Left ventricle myocardium superior (tissue), 1 donor: Measurements from ENCODE around the gene PTGER4. TPM values are rescaled to one million over a fixed set of nuclear protein-coding genes. Genes with fewer than 3 reads are reported as not detected.
"Not testable (repeated sequence)": the region's sequence is repeated elsewhere in the genome, so short reads cannot be mapped to it uniquely, and the experiment has no call there.

Source experiments
- ATAC-seq: fragments of 200-7000 bp; cut with Tn5 transposase; one replicate; pipeline ENCODE4 v1.9.1; 2020; ENCODE audit warnings: mild to moderate bottlenecking, moderate library complexity
- DNase-seq: peaks from one replicate; pipeline ENCODE4 v3.0.0-alpha.2; 2020
- intact Hi-C: fragments of 100-400 bp; cut with micrococcal nuclease; formaldehyde crosslinking; loops from one replicate; pipeline ENCODE4 v1.11.0; 2022
- total RNA-seq: library from RNA; stranded (reverse); fragmentation: NEBNext Ultra II Directional; extraction: Animal tissue kit (Norgen Biotek cat#: 25700); gene quantifications from one replicate; pipeline ENCODE4 v1.2.1, GENCODE V29; 2021
- donor health status: DM: no; HTN: yes; CAD: no; lungs with severe emphysema.

The PTGER4 gene
- total RNA-seq, 1 donor from 2014 or later: 6.6 TPM

DNA sequence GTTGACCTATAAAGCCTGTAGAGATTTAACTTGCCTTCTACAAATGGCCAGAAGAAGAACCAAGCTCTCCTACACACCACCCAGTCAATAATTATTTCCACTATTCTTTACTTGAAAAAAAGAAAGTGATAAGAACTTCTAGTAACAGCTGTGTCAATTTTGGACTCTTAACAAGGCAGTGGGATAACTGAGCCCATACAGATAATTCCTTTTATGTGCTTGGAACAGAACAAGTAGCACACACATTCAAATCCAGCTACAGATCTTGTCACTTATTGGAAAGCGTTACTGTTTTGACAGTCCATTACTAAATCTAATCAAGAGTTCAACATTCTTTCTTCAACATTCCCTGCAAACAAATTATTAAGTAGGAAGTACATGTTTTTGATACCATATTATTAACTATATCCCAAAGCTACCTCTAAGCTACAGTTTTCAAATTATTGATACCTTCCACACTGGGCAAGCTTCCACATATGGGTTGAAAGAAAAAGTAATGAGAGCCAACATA is 6.3 kb downstream of the PTGER4 start:
- DNase-seq (no peak), ATAC-seq (no peak)
- intact Hi-C loops: loop anchor here (5.0 kb wide), 1 partner anchor 739 kb away; no protein-coding TSS in a partner anchor

DNA sequence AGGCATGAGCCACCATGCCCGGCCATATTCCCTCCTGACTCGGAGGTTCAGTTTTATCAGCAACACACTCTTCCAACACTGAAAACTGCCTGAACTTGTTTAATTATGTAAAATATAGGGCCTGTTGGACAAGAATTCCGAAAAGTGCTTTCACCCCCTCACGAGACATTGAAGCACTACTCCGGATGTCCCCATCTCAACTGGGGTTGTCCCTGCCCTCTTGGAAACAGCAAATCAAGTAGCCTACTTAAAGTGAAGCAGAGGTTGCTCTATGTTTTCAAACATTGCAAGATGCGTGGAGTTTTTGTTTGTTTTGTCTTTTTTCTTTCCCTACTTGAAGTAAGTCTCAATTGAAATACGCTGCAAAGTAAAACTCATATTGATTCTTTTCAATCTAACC is 7.6 kb downstream of the PTGER4 start:
- ATAC-seq: peak; percentile 24
- intact Hi-C loops: loop anchor here (5.0 kb wide), 1 partner anchor 740 kb away; no protein-coding TSS in a partner anchor
- DNase-seq: no peak

DNA sequence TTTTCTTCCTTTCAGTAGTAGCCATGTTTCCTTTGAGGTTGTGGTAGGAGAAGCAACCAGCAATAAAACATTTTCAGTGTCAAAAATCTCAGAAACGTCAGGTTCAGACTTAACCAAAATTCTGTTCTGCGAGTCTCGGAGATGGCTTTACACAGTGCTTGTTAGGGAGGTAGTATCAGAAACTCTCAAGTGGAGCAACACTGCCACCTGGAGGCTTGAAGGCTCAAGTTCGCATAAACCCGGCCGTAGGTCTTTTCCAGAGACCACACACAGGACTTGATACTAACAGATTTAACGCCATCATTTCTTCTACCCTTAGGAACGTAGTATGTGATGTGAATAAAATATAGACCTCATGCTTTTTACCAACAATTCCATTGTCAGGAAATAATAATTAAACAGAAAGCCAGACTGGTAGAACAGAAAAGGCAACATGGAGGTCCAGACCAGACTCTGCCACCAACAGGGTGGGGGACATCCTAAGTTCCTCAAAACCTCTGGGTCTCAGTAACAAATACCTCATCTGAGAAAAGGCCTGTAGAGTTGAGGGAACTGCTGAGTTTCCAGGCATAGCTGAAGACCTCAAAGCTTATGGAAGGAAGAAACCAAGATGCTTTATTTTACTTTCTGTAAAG is 8.5 kb downstream of the PTGER4 start:
- intact Hi-C loops: loop anchor here (2.0 to 5.0 kb wide), 2 partner anchors 741 to 1109 kb away; no protein-coding TSS in a partner anchor
- ATAC-seq (peak; percentile 94), DNase-seq (peak; percentile 80)

DNA sequence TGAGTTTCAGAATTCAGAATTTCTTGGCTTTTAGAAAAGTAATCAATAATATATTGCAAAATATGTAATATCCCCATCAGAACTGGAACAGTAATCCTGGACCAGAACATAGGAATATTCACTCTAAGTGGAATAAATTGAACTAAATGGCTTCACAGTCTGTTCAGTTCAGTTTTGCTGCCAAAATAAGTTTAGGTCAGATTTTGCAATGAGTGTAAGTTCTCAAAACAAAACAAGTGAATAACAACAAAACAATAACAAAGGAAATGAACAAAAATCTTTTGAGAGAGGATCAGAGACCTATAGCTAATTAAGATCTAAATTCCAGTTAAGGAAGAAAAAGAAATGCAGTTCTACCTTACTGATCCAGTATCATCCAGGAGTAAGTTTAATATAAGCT is 9.3 kb downstream of the PTGER4 start:
- intact Hi-C loops: loop anchor here (2.0 to 5.0 kb wide), 2 partner anchors 742 to 1110 kb away; no protein-coding TSS in a partner anchor
- ATAC-seq: no peak
- DNase-seq: no peak

DNA sequence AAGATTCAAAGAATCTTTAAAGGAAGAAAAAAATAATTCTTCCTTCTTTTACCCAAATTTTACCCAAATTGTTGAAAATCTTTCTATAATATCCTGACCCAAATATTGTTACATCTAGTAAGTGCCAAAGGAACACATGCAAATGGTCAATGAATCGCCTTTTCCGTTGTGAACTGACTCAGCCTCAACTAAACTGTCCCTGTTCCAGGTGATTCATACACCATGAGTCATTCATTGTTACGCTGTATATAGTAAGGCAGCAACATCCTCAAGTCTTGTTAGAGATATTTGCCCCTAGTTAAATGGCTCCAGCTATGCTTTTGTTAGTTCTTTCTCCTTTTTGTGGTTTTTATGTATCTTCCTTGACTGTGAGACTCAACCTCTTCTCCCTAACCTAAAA is 9.7 kb downstream of the PTGER4 start:
- ATAC-seq (peak; percentile 73), DNase-seq (no peak)
- intact Hi-C loops: loop anchor here (2.0 to 5.0 kb wide), 2 partner anchors 742 to 1111 kb away; no protein-coding TSS in a partner anchor

DNA sequence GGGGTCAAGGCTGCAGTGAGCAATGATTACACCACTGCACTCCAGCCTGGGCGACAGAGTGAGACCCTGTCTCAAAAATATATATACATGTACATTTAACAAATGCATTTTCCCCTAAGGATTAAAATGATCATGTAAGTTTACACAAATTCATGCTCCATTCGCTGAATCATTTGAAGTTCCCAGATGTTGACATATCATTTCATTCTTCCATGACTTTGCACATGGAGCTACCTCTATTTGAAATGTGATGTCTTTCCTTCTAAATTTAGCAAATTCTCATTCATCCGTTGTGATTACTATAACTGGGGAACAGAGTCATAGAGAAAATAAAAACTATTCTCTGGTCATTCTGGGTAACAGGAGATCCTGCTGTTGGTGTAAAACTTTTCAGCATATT is 10.6 kb downstream of the PTGER4 start:
- DNase-seq (no peak), ATAC-seq (no peak)
- intact Hi-C loops: no loop called here

DNA sequence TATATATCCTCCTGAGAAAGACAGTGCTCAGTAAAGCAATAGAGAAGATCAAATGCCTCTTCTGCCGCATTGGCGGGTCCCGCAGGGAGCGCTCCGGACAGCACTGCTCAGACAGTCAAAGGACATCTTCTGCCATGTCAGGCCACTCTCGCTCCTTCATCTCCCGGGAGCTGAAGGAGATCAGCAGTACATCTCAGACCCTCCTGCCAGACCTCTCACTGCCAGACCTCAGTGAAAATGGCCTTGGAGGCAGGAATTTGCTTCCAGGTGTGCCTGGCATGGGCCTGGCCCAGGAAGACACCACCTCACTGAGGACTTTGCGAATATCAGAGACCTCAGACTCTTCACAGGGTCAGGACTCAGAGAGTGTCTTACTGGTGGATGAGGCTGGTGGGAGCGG is 12.2 kb downstream of the PTGER4 start:
- DNase-seq (no peak), ATAC-seq (no peak)
- intact Hi-C loops: no loop called here

DNA sequence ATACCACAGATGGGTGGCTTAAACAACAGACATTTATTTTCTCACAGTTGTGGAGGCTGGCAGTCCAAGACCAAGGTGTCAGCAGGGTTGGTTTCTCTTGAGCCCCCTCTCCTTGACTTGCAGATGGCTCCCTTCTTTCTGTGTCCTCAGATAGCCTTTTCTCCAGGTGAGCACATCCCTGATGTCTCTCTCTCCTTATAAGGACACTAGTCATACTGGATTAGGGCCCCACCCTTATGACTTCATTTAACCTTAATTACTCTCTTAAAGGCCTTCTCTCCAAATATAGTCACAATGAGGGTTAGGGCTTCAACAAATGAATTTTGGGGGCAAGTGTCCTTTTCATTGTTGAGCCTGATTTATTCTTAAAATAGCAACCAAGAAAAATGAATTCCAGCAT is 14.7 kb downstream of the PTGER4 start:
- no peak for ATAC-seq
- intact Hi-C loops: no loop called here
- no peak for DNase-seq

DNA sequence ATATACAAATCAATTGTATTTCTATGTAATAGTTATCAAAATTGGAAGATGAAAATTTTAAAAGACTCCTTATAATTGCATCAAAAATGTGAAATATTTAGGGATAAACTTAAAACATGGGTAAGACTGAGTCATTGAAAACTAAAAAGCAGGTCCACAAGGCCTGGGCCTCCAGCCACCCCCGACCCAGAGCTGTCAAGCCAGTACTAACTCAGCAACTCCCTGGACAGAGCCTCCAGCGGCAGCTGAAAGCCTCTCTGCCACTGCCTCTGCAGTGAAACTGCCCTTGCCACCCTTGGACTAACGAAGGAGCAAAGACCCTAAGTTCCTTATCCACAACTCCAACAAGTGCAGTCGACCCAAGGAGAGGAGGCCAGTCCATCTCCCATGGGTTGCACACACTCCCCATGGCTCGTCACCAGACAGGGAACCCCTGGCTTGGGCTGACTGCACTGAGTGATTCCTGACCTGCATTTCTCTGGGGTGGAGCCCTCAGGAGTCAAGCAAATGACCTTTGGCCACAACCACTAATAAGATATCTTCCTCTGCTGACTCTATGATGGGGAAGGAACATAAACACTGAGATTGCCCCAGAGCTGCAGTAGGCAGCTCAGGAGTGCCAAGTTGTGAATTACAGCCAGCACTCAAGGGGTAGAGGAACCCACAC is 20.5 kb downstream of the PTGER4 start:
- intact Hi-C loops: no loop called here
- no peak for ATAC-seq
- DNase-seq: no peak

DNA sequence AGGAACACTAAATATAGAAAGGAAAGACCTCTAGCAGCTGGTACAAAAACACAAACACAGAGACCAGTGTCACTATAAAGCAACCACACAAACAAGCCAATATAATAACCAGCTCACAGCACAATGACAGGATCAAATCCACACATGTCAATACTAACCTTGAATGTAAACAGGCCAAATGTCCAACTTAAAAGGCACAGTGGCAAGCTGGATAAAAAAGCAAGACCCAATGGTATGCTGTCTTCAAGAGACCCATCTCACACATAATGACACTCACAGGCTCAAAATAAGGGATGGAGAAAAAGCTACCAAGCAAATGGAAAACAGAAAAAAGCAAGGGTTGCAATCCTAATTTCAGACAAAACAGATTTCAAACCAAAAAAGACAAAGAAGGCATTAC is 22.3 kb downstream of the PTGER4 start:
- DNase-seq, intact Hi-C loops, ATAC-seq: not testable (repeated sequence)

DNA sequence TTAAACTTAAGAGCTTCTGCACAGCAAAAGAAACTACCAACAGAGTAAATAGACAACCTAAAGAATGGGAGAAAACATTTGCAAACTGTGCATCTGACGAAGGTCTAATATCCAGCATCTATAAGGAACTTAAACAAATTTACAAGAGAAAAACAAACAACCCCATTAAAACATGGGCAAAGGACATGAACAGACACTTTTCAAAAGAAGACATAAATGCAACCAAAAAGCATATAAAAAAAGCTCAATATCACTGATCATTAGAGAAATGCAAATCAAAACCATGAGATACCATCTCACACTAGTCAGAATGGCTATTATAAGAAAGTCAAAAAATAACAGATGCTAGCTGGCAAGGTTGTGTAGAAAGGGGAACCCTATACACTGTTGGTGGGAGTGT is 25.8 kb downstream of the PTGER4 start:
- intact Hi-C loops, ATAC-seq, DNase-seq: not testable (repeated sequence)

DNA sequence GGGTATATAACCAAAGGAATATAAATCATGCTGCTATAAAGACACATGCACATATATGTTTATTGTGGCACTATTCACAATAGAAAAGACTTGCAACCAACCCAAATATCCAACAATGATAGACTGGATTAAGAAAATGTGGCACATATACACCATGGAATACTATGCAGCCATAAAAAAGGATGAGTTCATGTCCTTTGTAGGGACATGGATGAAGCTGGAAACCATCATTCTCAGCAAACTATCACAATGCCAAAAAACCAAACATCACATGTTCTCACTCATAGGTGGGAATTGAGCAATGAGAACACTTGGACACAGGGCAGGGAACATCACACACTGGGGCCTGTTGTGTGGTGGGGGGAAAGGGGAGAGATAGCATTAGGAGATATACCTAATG is 30.9 kb downstream of the PTGER4 start:
- DNase-seq, intact Hi-C loops, ATAC-seq: not testable (repeated sequence)

DNA sequence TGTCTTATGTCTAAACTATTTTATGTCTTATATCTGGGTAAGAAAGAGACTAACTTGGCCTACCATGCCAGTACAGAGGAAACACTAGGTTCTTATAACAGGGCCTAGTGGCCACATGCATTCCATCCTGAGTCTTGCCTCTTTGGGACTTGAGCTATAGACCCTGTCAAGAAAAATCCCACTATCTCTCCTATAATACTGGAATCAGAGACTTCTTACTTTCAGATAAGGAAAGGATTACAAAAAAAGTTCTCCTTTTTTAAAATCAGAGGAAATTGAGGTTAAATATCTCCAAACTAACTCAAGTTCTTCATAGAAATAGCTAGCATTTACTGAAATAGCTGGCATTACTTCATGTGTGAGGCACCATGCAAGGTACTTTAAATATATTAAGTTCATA is 34.3 kb downstream of the PTGER4 start:
- intact Hi-C loops: no loop called here
- DNase-seq: no peak

DNA sequence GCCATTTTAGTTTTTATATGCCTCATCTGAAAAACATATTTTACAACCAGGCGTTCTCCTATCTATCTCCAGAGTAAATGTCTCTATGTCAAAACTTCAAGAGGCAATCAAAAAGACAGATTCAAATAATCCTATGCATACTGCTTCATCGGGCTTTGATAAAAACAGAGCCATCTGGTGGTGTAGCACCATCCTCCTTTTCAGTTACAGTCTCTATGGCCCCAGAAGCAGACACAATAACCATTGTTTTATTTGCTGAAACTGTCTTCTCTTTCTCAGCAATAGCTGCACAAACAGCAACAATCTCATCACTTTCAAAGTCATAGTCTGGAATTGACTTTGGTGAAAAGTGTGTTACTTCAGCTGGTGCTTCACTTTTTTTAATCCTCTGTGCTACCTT is 36.3 kb downstream of the PTGER4 start:
- ATAC-seq: no peak

More for the DNA sequence above, 34.3 kb downstream of the PTGER4 start:
- ATAC-seq: no peak

DNA sequence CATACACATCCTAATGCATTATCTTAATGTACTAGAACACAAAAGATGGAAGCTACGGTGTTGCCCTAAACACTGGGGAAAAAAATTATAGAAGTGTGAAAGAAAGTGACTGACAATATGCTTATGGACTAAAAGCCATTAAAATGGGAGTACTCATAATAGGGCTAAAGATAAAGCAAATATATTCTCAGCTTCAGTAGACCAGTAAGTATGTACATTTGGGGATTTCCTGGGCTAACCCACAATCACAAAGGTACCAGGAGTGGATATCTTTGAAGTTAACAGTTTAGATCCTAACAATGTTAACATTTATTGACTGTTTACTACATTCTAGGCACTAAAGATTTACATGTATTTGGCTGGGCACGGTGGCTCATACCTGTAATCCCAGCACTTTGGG is 36.9 kb downstream of the PTGER4 start:
- DNase-seq: no peak
- intact Hi-C loops: no loop called here
- ATAC-seq: no peak

More for the DNA sequence above, 36.3 kb downstream of the PTGER4 start:
- intact Hi-C loops: no loop called here
- no peak for DNase-seq

DNA sequence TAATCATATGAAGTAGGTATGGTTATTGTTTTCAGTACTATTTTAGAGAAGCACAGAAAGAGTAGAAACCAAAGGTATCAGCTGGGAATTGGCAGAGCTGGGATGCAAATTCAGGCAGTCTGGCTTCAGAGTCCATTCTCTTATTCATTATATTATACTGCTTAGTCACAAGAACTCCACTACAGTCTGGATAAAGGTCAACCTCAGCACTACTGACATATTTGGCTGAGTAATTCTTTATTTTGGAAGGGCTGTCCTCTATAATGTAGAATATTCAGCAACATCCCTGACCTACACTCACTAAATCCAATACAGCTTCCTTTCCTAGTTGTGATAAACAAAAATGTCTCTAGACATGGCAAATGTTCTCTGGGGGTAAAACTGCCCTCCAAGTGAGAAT is 37.6 kb downstream of the PTGER4 start:
- intact Hi-C loops: no loop called here
- DNase-seq (no peak), ATAC-seq (no peak)

DNA sequence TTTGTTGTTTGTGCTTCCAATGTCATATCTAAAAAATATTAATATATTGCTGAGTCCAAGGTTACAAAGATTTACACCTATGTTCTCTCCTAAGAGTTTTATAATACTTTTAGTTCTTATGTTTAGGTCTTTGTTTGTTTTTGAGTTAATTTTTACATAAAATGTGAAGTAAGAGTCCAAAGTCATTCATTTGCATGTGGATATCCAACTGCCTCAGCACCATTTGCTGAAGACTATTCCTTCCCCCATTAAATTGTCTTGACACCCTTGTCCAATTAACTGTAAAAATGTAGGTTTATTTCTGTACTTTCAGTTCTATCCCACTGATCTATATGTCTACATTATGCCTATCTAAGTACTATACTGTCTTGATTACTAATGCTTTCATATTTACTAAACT is 40.4 kb downstream of the PTGER4 start:
- DNase-seq (no peak), ATAC-seq (no peak)
- intact Hi-C loops: no loop called here

DNA sequence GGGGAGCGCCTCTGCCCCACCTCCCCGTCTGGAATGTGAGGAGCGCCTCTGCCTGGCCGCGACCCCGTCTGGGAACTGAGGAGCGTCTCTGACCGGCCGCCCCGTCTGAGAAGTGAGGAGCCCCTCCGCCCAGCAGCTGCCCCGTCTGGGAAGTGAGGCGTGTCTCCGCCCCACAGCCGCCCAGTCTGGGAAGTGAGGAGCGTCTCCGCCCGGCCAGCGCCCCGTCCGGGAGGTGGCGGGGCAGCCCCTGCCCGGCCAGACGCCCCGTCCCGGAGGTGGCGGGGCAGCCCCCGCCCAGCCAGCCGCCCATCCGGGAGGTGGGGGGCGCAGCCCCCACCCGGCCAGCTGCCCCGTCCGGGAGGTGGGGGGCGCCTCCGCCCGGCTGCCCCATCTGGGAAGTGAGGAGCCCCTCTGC is 42.8 kb downstream of the PTGER4 start:
- DNase-seq, intact Hi-C loops, ATAC-seq: not testable (repeated sequence)

DNA sequence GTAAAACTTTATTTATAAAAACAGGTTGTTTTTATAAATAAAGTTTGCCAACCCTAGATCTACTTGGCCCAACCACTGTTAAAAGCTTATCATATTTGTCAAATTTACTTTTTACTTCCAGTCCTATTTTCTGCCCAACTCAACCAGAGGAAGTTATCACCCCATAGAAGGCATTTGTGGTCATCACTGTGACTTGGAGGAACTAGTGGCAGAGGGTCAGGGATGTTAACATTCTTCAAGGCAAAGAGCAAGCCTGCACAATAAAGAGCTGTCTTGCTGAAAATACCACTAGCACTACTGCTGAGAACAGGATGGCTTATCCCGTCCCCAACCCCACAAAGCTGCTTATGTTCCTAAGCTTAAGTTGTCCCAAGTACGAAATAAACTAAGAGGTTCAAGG is 53.7 kb downstream of the PTGER4 start:
- intact Hi-C loops: loop anchor here (10.0 kb wide), 1 partner anchor 789 kb away; no protein-coding TSS in a partner anchor
- DNase-seq (no peak), ATAC-seq (no peak)

DNA sequence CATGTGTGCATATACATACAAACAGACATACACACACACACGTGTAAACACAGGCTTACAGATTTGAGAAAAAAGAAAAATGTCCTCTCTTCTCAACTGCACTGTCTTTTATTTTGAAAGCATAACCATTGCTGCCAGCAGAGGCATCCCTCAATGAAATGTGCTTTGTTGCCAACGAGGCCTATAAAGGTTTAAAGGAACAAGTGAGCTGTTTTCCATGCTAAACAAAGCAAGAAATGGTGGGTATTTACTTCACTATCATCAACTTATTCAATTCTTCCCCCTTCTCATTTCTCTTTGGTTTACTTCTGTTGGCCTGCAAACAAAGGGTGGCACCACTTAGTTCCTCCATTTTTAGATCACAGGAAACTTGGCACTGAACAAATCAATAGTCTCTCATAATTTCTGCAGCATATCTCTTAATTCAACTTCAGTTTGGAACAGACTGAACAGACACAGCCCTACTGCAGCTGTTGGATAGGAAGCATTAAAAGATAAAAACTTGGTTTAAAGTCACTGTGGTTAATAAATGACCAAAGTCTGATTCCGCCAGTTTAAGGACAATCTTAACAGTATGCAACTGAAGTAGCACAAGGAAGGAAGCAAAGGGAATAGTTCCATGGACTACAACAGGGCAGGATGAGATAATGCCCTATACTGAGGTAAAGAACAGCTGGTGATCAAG is 54.3 kb downstream of the PTGER4 start:
- intact Hi-C loops: loop anchor here (10.0 kb wide), 1 partner anchor 789 kb away; no protein-coding TSS in a partner anchor
- ATAC-seq: peak; percentile 74
- no peak for DNase-seq
